K562 (cell line): ENCODE measurements around the gene GEMIN8. TPM values are rescaled to one million over a fixed set of nuclear protein-coding genes. Genes with fewer than 3 reads are reported as not detected.

ENCODE experiments used
- ATAC-seq: fragments of 200-7000 bp; cut with Tn5 transposase; 3 replicates; pipeline ENCODE4 v1.9.1; 2020; ENCODE audit warnings: moderate library complexity
- BruUV-seq: library from RNA; stranded (reverse); fragments of 400-500 nt; replicated peaks from 2 replicates; lab custom pipeline; 2021; lab: Mats Ljungman, UMichigan
- CTCF ChIA-PET: fragments of 300-600 bp; formaldehyde crosslinking; extraction: SDS; loops from one replicate; lab custom pipeline; 2021; ENCODE audit warnings: low intra/inter-chr PET ratio; lab: Yijun Ruan, JAX
- POLR2A ChIA-PET: fragments of 300-600, 350-650 bp; sonication (Branson Sonifier 250); formaldehyde crosslinking; extraction: SDS; loops from one replicate; lab custom pipeline; 2021; ENCODE audit warnings: antibody characterized with exemption, inconsistent platforms; lab: Yijun Ruan, JAX
- DNase-seq, 4 experiments: peaks; one replicate each; pipeline versions ENCODE4 v3.0.0 to v3.0.0-alpha.2; 2011 to 2018; ENCODE audit warnings: low spot score in 3 of 4, mixed read lengths in 3 of 4; ENCODE audit errors: extremely low read depth in 1 of 4
- FAIRE-seq: peaks from 2 replicates; lab custom pipeline; 2011; peaks lifted over from hg19 to GRCh38; lab: Jason Lieb, UNC
- H2AFZ ChIP-seq: 2 replicates; pipeline ENCODE4 v1.6.0; 2011; ENCODE audit warnings: low read depth, low read length, control low read depth, inconsistent platforms
- H3K27ac ChIP-seq: fragments of 200-600 bp; 3 replicates; pipeline ENCODE4 v1.8.0; 2011; ENCODE audit warnings: low read depth, mild to moderate bottlenecking, control low read depth, inconsistent platforms, low read length, moderate library complexity, mixed read lengths; ENCODE audit errors: extremely low read depth
- H3K27me3 ChIP-seq, 2 experiments: fragments of 300-600 bp in 1 of 2; 2 replicates in 1 of 2; 3 replicates in 1 of 2; pipeline versions ENCODE4 v1.6.0 to v1.8.0; 2011; ENCODE audit warnings: inconsistent platforms in 2 of 2, low read length in 2 of 2, mild to moderate bottlenecking in 1 of 2, mixed read lengths in 1 of 2, moderate library complexity in 1 of 2; ENCODE audit not compliant: control insufficient read depth in 2 of 2, insufficient read depth in 2 of 2
- H3K36me3 ChIP-seq: fragments of 300-600 bp; 3 replicates; pipeline ENCODE4 v1.8.0; 2011; ENCODE audit warnings: mild to moderate bottlenecking, low read length, inconsistent platforms; ENCODE audit not compliant: control insufficient read depth, insufficient read depth
- H3K4me1 ChIP-seq, 2 experiments: fragments of 200-600 bp in 1 of 2; replicated peaks in 1 of 2; 2 replicates in 1 of 2; 3 replicates in 1 of 2; pipeline versions ENCODE4 v1.5.1 to v1.8.0; 2011; ENCODE audit warnings: inconsistent platforms in 2 of 2, low read length in 2 of 2, mild to moderate bottlenecking in 1 of 2, mixed read lengths in 1 of 2, moderate library complexity in 1 of 2; ENCODE audit not compliant: control insufficient read depth in 2 of 2, insufficient read depth in 2 of 2
- H3K4me2 ChIP-seq: 2 replicates; pipeline ENCODE4 v1.6.1; 2011; ENCODE audit warnings: low read length, control low read depth, inconsistent platforms, mixed read lengths; ENCODE audit not compliant: insufficient read depth
- H3K4me3 ChIP-seq: fragments of 200-600 bp; sonication (generic), shearing (Covaris generic); 2 replicates; pipeline ENCODE4 v1.5.1; 2016; ENCODE audit warnings: control low read depth, inconsistent platforms
- H3K79me2 ChIP-seq: fragments of 200-600 bp; 3 replicates; pipeline ENCODE4 v1.8.0; 2011; ENCODE audit warnings: low read length, inconsistent platforms; ENCODE audit not compliant: control insufficient read depth, insufficient read depth
- H3K9ac ChIP-seq, 2 experiments: 2 replicates each; pipeline versions ENCODE4 v1.6.0 to v1.6.1; 2011; ENCODE audit warnings: low read depth in 2 of 2, low read length in 2 of 2, control low read depth in 1 of 2, inconsistent platforms in 1 of 2, mild to moderate bottlenecking in 1 of 2, mixed read lengths in 1 of 2; ENCODE audit not compliant: insufficient read depth in 1 of 2
- H3K9me1 ChIP-seq: one replicate; pipeline ENCODE4 v1.6.0; 2011; ENCODE audit warnings: inconsistent platforms, mild to moderate bottlenecking, low read length, moderate library complexity; ENCODE audit not compliant: control insufficient read depth, insufficient read depth
- H3K9me3 ChIP-seq: replicated peaks from 2 replicates; pipeline ENCODE4 v1.5.1; 2011; ENCODE audit warnings: low read depth, low read length, inconsistent platforms; ENCODE audit not compliant: control insufficient read depth, insufficient read depth
- H4K20me1 ChIP-seq: replicated peaks from 2 replicates; pipeline ENCODE4 v1.6.1; 2011; ENCODE audit warnings: low read length, inconsistent platforms, mixed read lengths; ENCODE audit not compliant: control insufficient read depth, insufficient read depth
- CCAR2 ChIP-seq: fragments of 200-400 bp; formaldehyde crosslinking; IDR thresholded peaks from 2 replicates; pipeline ENCODE4 v1.6.1; 2017; ENCODE audit warnings: mild to moderate bottlenecking, low read depth, low read length
- CSDE1 ChIP-seq, 2 experiments: fragments of 450-650 bp; IDR thresholded peaks; 2 replicates each; pipeline ENCODE4 v1.6.1; 2016; ENCODE audit warnings: mild to moderate bottlenecking in 1 of 2
- DMBX1 ChIP-seq: fragments of 250-450 bp; sonication (Bioruptor Pico); IDR thresholded peaks from 2 replicates; pipeline ENCODE4 v1.8.0; 2022; ENCODE audit warnings: inconsistent platforms, mild to moderate bottlenecking, moderate library complexity, borderline replicate concordance
- DPF2 ChIP-seq: fragments of 450-650 bp; IDR thresholded peaks from 2 replicates; pipeline ENCODE4 v1.6.1; 2016
- EZH2 ChIP-seq: IDR thresholded peaks from 2 replicates; pipeline ENCODE4 v1.6.1; 2012; ENCODE audit warnings: low read depth, mild to moderate bottlenecking, inconsistent platforms, low read length, borderline replicate concordance
- FOXP4 ChIP-seq: sonication (generic); formaldehyde crosslinking; IDR thresholded peaks from 2 replicates; pipeline ENCODE4 v1.8.0; 2022; ENCODE audit warnings: mild to moderate bottlenecking, missing genetic modification reagents, borderline replicate concordance
- IRF2 ChIP-seq: sonication (generic); formaldehyde crosslinking; IDR thresholded peaks from 2 replicates; pipeline ENCODE4 v1.8.1; 2022; ENCODE audit warnings: mild to moderate bottlenecking, missing genetic modification reagents
- NCOA2 ChIP-seq, 2 experiments: fragments of 450-650 bp; IDR thresholded peaks; 2 replicates each; pipeline ENCODE4 v1.6.1; 2018; ENCODE audit warnings: mild to moderate bottlenecking in 2 of 2, moderate library complexity in 1 of 2; ENCODE audit not compliant: partially characterized antibody in 2 of 2
- NFIC ChIP-seq: fragments of 450-650 bp; IDR thresholded peaks from 2 replicates; pipeline ENCODE4 v1.6.1; 2017; ENCODE audit warnings: mild to moderate bottlenecking, inconsistent platforms
- NFIX ChIP-seq: fragments of 250-450 bp; sonication (Bioruptor Pico); IDR thresholded peaks from 2 replicates; pipeline ENCODE4 v1.4.0; 2020; ENCODE audit warnings: low read depth, mild to moderate bottlenecking, moderate library complexity
- NR4A1 ChIP-seq, 2 experiments: fragments of 250-450 bp in 1 of 2; fragments of 450-650 bp in 1 of 2; sonication (Bioruptor Pico) in 1 of 2; IDR thresholded peaks; 2 replicates each; pipeline versions ENCODE4 v1.4.0 to v1.6.1; 2016 to 2020; ENCODE audit warnings: mild to moderate bottlenecking in 2 of 2, missing compliant biosample characterization in 1 of 2, missing genetic modification characterization in 1 of 2, moderate library complexity in 1 of 2
- TGIF2 ChIP-seq: sonication (generic); formaldehyde crosslinking; IDR thresholded peaks from 2 replicates; pipeline ENCODE4 v1.8.1; 2022; ENCODE audit warnings: mild to moderate bottlenecking, missing genetic modification reagents, moderate library complexity
- ZNF165 ChIP-seq: fragments of 250-450 bp; sonication (Bioruptor Pico); IDR thresholded peaks from 2 replicates; pipeline ENCODE4 v1.4.0; 2020; ENCODE audit warnings: borderline replicate concordance
- ZNF217 ChIP-seq: sonication (generic); formaldehyde crosslinking; IDR thresholded peaks from 2 replicates; pipeline ENCODE4 v1.8.0; 2022; ENCODE audit warnings: mild to moderate bottlenecking, missing genetic modification reagents
- ZNF316 ChIP-seq: fragments of 450-650 bp; IDR thresholded peaks from 2 replicates; pipeline ENCODE4 v1.6.1; 2016
- in situ Hi-C: fragments of 300-500 bp; cut with MboI; formaldehyde crosslinking; loops from 4 replicates; pipeline ENCODE4 v1.15.0; 2018; ENCODE audit warnings: inconsistent platforms, mixed read lengths
- intact Hi-C: fragments of 100-400 bp; cut with micrococcal nuclease; formaldehyde crosslinking; loops from 2 replicates; pipeline ENCODE4 v1.14.2; 2022
- polyA plus RNA-seq, 8 experiments: library from polyadenylated mRNA; depleted of rRNA in 4 of 8; stranded (reverse) in 5 of 8; unstranded in 3 of 8; fragments of >200 nt; fragmentation: Nextera tagmentation in 2 of 8; fragmentation: Illumina TruSeq in 1 of 8; extraction: Ambion mirVana in 2 of 8; extraction: Trizol in 1 of 8; gene quantifications; 2 replicates each; pipeline versions ENCODE4 v1.2.1 to v1.2.3, GENCODE V29; 2011 to 2014; ENCODE audit warnings: inconsistent platforms in 1 of 8, missing spikeins in 1 of 8
- total RNA-seq, 7 experiments: library from RNA; depleted of rRNA in 6 of 7; stranded (reverse); fragments of >200 nt in 6 of 7; fragmentation: Illumina TruSeq in 2 of 7; extraction: Trizol in 2 of 7; gene quantifications; 2 replicates each; pipeline versions ENCODE4 v1.2.1 to v1.2.3, GENCODE V29; 2011 to 2021; ENCODE audit warnings: low replicate concordance in 1 of 7
- TF ChIP-seq, protein P1 (sequence below): fragments of 200-800 bp; sonication (Bioruptor generic); IDR thresholded peaks from 2 replicates; pipeline ENCODE4 v1.6.1; 2017; ENCODE audit warnings: missing genetic modification characterization, missing compliant biosample characterization
- TF ChIP-seq, protein P2 (sequence below), 2 experiments: fragments of 450-650 bp; IDR thresholded peaks; 2 replicates each; pipeline ENCODE4 v1.6.1; 2016
- TF ChIP-seq, protein P3 (sequence below): fragments of 250-450 bp; sonication (Bioruptor Pico); IDR thresholded peaks from 2 replicates; pipeline ENCODE4 v1.6.1; 2021; ENCODE audit warnings: mild to moderate bottlenecking

GEMIN8 gene
- total and polyA plus RNA-seq, 9 of the 15 experiments (the other 6 are each of a cell fraction or from before 2014, with no cell fraction given): 10.9 to 29.1 (median 16.9) TPM

DNA sequence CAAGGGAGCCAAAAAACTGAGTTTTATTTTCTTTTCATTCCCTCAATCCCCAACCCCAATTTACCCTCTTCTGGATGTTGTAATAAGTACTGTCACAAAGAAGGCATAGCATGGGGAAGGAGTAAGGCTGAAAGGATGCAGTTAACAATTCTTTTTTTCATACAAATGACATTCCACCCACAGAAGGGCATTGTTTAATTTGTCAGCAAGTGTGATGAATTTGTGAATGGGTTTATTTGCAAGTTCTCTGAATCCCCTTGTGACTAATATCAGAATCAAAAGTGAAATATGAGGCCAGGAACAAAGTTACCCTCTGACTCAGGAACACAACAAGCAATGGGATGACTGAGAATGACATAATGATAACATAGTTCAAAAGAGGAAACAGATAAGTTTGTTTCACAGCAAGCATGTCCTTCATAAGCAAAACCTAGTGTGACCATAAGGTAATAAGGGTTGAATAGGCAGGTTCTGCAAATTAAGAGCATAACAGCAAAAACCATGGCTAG lies 2.1 kb downstream of the GEMIN8 start:
- DNase-seq (peak in 2 of 4 experiments; percentile 9 to 39), FAIRE-seq (peak; percentile 54), ATAC-seq (no peak)
- Histone ChIP-seq H4K20me1 (no peaks in the 10 kb centered on the region), H3K27me3 (no peaks in the 10 kb centered on the region), H3K4me1 (peaks cover 4 to 14% of the 10 kb centered on the region in 2 experiments; a peak in 4 of 5 replicates), H3K9me1 (no peaks in the 10 kb centered on the region), H3K4me2 (peak overlapping the region; percentile 83), H3K9me3 (no peaks in the 10 kb centered on the region), H3K9ac (peak overlapping the region in 1 of 2 experiments; percentile 61; a peak in 2 of 4 replicates), H2AFZ (no peak overlapping the region), H3K4me3 (no peak overlapping the region), H3K27ac (peak overlapping the region; percentile 53; the same call in 2 of the 3 replicates), H3K79me2 (peaks cover 32% of the 10 kb centered on the region), H3K36me3 (peaks cover 4% of the 10 kb centered on the region; the same call in 1 of the 3 replicates)
- in situ Hi-C loops: loop anchor here (5.0 kb wide), 1 partner anchor 375 kb away; the partner anchor contains the start of gene TCEANC
- BruUV-seq: no TSS peak
- CTCF ChIA-PET: no interaction called here
- POLR2A ChIA-PET: interaction anchor here (0.6 to 1.0 kb wide), 2 partner anchors 11 to 333 kb away, joined by 3 to 4 read pairs; no protein-coding TSS in a partner anchor
- intact Hi-C loops: loop anchor here (10.0 kb wide), 1 partner anchor 103 kb away; no protein-coding TSS in a partner anchor
- TF ChIP-seq ZNF165: no peak
- no peak for TF ChIP-seq ZNF316
- no peak for TF ChIP-seq CSDE1 (IDR thresholded peaks at IDR 0.05)
- TF ChIP-seq, protein P1, sequence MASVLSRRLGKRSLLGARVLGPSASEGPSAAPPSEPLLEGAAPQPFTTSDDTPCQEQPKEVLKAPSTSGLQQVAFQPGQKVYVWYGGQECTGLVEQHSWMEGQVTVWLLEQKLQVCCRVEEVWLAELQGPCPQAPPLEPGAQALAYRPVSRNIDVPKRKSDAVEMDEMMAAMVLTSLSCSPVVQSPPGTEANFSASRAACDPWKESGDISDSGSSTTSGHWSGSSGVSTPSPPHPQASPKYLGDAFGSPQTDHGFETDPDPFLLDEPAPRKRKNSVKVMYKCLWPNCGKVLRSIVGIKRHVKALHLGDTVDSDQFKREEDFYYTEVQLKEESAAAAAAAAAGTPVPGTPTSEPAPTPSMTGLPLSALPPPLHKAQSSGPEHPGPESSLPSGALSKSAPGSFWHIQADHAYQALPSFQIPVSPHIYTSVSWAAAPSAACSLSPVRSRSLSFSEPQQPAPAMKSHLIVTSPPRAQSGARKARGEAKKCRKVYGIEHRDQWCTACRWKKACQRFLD (CRISPR knock-in tag): no peak
- TF ChIP-seq NR4A1 (CRISPR knock-in tag; IDR thresholded peaks at IDR 0.05): no peak
- no peak for TF ChIP-seq NR4A1 (tag; IDR thresholded peaks at IDR 0.05)
- TF ChIP-seq EZH2: no peak
- no peak for TF ChIP-seq IRF2
- TF ChIP-seq DPF2: peak; percentile 27; the same call in 1 of the 2 replicates
- TF ChIP-seq TGIF2: no peak
- TF ChIP-seq CCAR2: no peak
- TF ChIP-seq DMBX1 (CRISPR knock-in tag): no peak
- TF ChIP-seq FOXP4: no peak
- TF ChIP-seq, protein P2, sequence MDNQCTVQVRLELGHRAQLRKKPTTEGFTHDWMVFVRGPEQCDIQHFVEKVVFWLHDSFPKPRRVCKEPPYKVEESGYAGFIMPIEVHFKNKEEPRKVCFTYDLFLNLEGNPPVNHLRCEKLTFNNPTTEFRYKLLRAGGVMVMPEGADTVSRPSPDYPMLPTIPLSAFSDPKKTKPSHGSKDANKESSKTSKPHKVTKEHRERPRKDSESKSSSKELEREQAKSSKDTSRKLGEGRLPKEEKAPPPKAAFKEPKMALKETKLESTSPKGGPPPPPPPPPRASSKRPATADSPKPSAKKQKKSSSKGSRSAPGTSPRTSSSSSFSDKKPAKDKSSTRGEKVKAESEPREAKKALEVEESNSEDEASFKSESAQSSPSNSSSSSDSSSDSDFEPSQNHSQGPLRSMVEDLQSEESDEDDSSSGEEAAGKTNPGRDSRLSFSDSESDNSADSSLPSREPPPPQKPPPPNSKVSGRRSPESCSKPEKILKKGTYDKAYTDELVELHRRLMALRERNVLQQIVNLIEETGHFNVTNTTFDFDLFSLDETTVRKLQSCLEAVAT (IDR thresholded peaks at IDR 0.05): no peak
- no peak for TF ChIP-seq NFIC
- TF ChIP-seq NCOA2 (IDR thresholded peaks at IDR 0.05; ENCODE audit: partially characterized antibody in 2 of 2): no peak
- no peak for TF ChIP-seq NFIX (CRISPR knock-in tag)
- TF ChIP-seq, protein P3, sequence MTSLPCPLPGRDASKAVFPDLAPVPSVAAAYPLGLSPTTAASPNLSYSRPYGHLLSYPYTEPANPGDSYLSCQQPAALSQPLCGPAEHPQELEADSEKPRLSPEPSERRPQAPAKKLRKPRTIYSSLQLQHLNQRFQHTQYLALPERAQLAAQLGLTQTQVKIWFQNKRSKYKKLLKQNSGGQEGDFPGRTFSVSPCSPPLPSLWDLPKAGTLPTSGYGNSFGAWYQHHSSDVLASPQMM (CRISPR knock-in tag): no peak
- TF ChIP-seq ZNF217 (CRISPR knock-in tag): no peak
